ENCODE data around the gene WNT9A.
A peak's percentile ranks its signal among the peaks of the same experiment; 100 is the strongest.

Gene WNT9A

GRCh38 chr1:227942021-227942715 lies 5.6 kb downstream of the WNT9A start:
- DNase-seq (ENCODE audit: low read depth in 4 of 4, low spot score in 1 of 4) = no peak

- DNase-seq (ENCODE audit: low read depth in 4 of 4, low spot score in 1 of 4) = no peak
These were observed 6.2 kb downstream of the WNT9A start for GRCh38 chr1:227941509-227942020.

GRCh38 chr1:227940791-227941241 lies 6.9 kb downstream of the WNT9A start:
- no peak for DNase-seq (ENCODE audit: low read depth in 4 of 4, low spot score in 1 of 4)

GRCh38 chr1:227939791-227940771 lies 7.7 kb downstream of the WNT9A start:
- no peak for DNase-seq (ENCODE audit: low read depth in 4 of 4, low spot score in 1 of 4)

GRCh38 chr1:227938911-227939790 lies 8.6 kb downstream of the WNT9A start:
- no peak for DNase-seq (ENCODE audit: low read depth in 4 of 4, low spot score in 1 of 4)

- DNase-seq (ENCODE audit: low read depth in 4 of 4, low spot score in 1 of 4) = no peak
These were observed 9.5 kb downstream of the WNT9A start for GRCh38 chr1:227938276-227938675.

- DNase-seq (ENCODE audit: low read depth in 4 of 4, low spot score in 1 of 4) = no peak
These were observed 9.9 kb downstream of the WNT9A start for GRCh38 chr1:227937838-227938145.

GRCh38 chr1:227937031-227937837 lies 10.5 kb downstream of the WNT9A start:
- DNase-seq (ENCODE audit: low read depth in 4 of 4, low spot score in 1 of 4) = no peak

- DNase-seq (ENCODE audit: low read depth in 4 of 4, low spot score in 1 of 4) = no peak
These were observed 11.9 kb downstream of the WNT9A start for GRCh38 chr1:227935826-227936225.

GRCh38 chr1:227934476-227935313 lies 13.0 kb downstream of the WNT9A start:
- DNase-seq (ENCODE audit: low read depth in 4 of 4, low spot score in 1 of 4) = peak in 2 of 4 experiments; percentile 16 to 23

- no peak for DNase-seq (ENCODE audit: low read depth in 4 of 4, low spot score in 1 of 4)
These were observed 17.8 kb downstream of the WNT9A start for GRCh38 chr1:227929751-227930472.

GRCh38 chr1:227928811-227929375 lies 18.8 kb downstream of the WNT9A start:
- no peak for DNase-seq (ENCODE audit: low read depth in 4 of 4, low spot score in 1 of 4)

- DNase-seq (ENCODE audit: low read depth in 4 of 4, low spot score in 1 of 4) = no peak
These were observed 19.6 kb downstream of the WNT9A start for GRCh38 chr1:227927971-227928741.

GRCh38 chr1:227926896-227927885 lies 20.5 kb downstream of the WNT9A start:
- no peak for DNase-seq (ENCODE audit: low read depth in 4 of 4, low spot score in 1 of 4)

GRCh38 chr1:227926216-227926791 lies 21.4 kb downstream of the WNT9A start:
- no peak for DNase-seq (ENCODE audit: low read depth in 4 of 4, low spot score in 1 of 4)

- DNase-seq (ENCODE audit: low read depth in 4 of 4, low spot score in 1 of 4) = no peak
These were observed 22.0 kb downstream of the WNT9A start for GRCh38 chr1:227925582-227926198.
